GM12872 (cell line): ENCODE measurements around the gene TWF2.

ENCODE experiments used
- CTCF ChIP-seq: IDR thresholded peaks from 3 replicates; pipeline ENCODE4 v1.5.1; 2011; ENCODE audit warnings: low read depth, mild to moderate bottlenecking, low read length, moderate library complexity; ENCODE audit not compliant: insufficient read depth

Gene TWF2

GRCh38 chr3:52278510-52279069 is 39.6 kb upstream of the TWF2 start, which contains the start of gene WDR82:
TSS of gene WDR82 (minus strand) at chr3:52278649. CDS start at chr3:52278361, 288 bp downstream.
- peak; percentile 59 for TF ChIP-seq CTCF

- peak; percentile 50 for TF ChIP-seq CTCF
Observed at GRCh38 chr3:52277972-52278509, 39.1 kb upstream of the TWF2 start.

- no peak for TF ChIP-seq CTCF
Observed at GRCh38 chr3:52277071-52277964, 38.4 kb upstream of the TWF2 start.

GRCh38 chr3:52272831-52273230 is 33.9 kb upstream of the TWF2 start:
- TF ChIP-seq CTCF = no peak

GRCh38 chr3:52270252-52270754 is 31.3 kb upstream of the TWF2 start:
- no peak for TF ChIP-seq CTCF

- TF ChIP-seq CTCF = no peak
Observed at GRCh38 chr3:52269776-52270175, 30.8 kb upstream of the TWF2 start.

- no peak for TF ChIP-seq CTCF
Observed at GRCh38 chr3:52268036-52268435, 29.1 kb upstream of the TWF2 start.
